ENCODE data around the gene HERPUD1.

GRCh38 chr16:56961851-56962281 lies 29.9 kb downstream of the HERPUD1 start, which contains the start of gene CETP:
- TF ChIP-seq CTCF (conservative IDR thresholded peaks at IDR 0.05), result no peak
- no peak for TF ChIP-seq ZFX (IDR thresholded peaks at IDR 0.05)
